H9 (cell line): ENCODE measurements around the gene ITCH. TPM values are rescaled to one million over a fixed set of nuclear protein-coding genes. Genes with fewer than 3 reads are reported as not detected.

Source experiments
- DNase-seq: peaks from one replicate; pipeline ENCODE4 v3.0.0-alpha.2; 2017
- H2AFZ ChIP-seq: one replicate; pipeline ENCODE4 v1.6.1; 2013; ENCODE audit warnings: mild to moderate bottlenecking, low read length, control low read depth, moderate library complexity
- H2AK5ac ChIP-seq: 2 replicates; pipeline ENCODE4 v1.6.1; 2013; ENCODE audit warnings: low read length, control low read depth, mixed read lengths; ENCODE audit not compliant: insufficient read length
- H2BK120ac ChIP-seq: one replicate; pipeline ENCODE4 v1.6.1; 2013; ENCODE audit warnings: low read depth, mild to moderate bottlenecking, low read length, control low read depth, inconsistent platforms; ENCODE audit not compliant: poor library complexity, severe bottlenecking
- H2BK12ac ChIP-seq: 2 replicates; pipeline ENCODE4 v1.6.1; 2013; ENCODE audit warnings: low read length, control low read depth, mixed read lengths, low read depth; ENCODE audit not compliant: insufficient read length
- H2BK15ac ChIP-seq: 2 replicates; pipeline ENCODE4 v1.6.1; 2013; ENCODE audit warnings: low read depth, low read length, control low read depth
- H2BK20ac ChIP-seq: one replicate; pipeline ENCODE4 v1.6.1; 2013; ENCODE audit warnings: low read depth, mild to moderate bottlenecking, low read length, control low read depth, inconsistent platforms; ENCODE audit not compliant: poor library complexity, severe bottlenecking
- H2BK5ac ChIP-seq: 2 replicates; pipeline ENCODE4 v1.6.1; 2013; ENCODE audit warnings: low read length, control low read depth, mixed read lengths; ENCODE audit not compliant: insufficient read length
- H3K14ac ChIP-seq: 2 replicates; pipeline ENCODE4 v1.6.1; 2013; ENCODE audit warnings: low read length, control low read depth; ENCODE audit not compliant: insufficient read depth
- H3K18ac ChIP-seq: 2 replicates; pipeline ENCODE4 v1.6.1; 2013; ENCODE audit warnings: low read depth, mild to moderate bottlenecking, mixed read lengths, low read length, control low read depth; ENCODE audit not compliant: insufficient read length
- H3K23ac ChIP-seq: 2 replicates; pipeline ENCODE4 v1.6.1; 2013; ENCODE audit warnings: low read length, control low read depth, mixed read lengths, low read depth; ENCODE audit not compliant: insufficient read length
- H3K23me2 ChIP-seq: 2 replicates; pipeline ENCODE4 v1.6.1; 2013; ENCODE audit warnings: low read depth, mild to moderate bottlenecking, mixed read lengths, low read length, control low read depth; ENCODE audit not compliant: insufficient read length, poor library complexity, severe bottlenecking
- H3K27ac ChIP-seq: 2 replicates; pipeline ENCODE4 v1.5.1; 2013; ENCODE audit warnings: low read length, control low read depth, mixed read lengths, low read depth; ENCODE audit not compliant: insufficient read length
- H3K27me3 ChIP-seq: 2 replicates; pipeline ENCODE4 v1.6.1; 2013; ENCODE audit warnings: low read length, control low read depth, inconsistent platforms; ENCODE audit not compliant: insufficient read depth
- H3K4ac ChIP-seq: 2 replicates; pipeline ENCODE4 v1.6.1; 2013; ENCODE audit warnings: low read depth, mild to moderate bottlenecking, control low read depth, inconsistent platforms, low read length, moderate library complexity
- H3K4me1 ChIP-seq: 2 replicates; pipeline ENCODE4 v1.6.1; 2013; ENCODE audit warnings: low read length, control low read depth, inconsistent platforms; ENCODE audit not compliant: insufficient read depth
- H3K4me2 ChIP-seq: 2 replicates; pipeline ENCODE4 v1.6.1; 2013; ENCODE audit warnings: low read length, control low read depth, mixed read lengths; ENCODE audit not compliant: insufficient read length, insufficient read depth
- H3K56ac ChIP-seq: 2 replicates; pipeline ENCODE4 v1.6.1; 2013; ENCODE audit warnings: low read depth, mild to moderate bottlenecking, mixed read lengths, low read length, control low read depth; ENCODE audit not compliant: insufficient read length
- H3K79me1 ChIP-seq: 2 replicates; pipeline ENCODE4 v1.6.1; 2013; ENCODE audit warnings: low read depth, mild to moderate bottlenecking, moderate library complexity, low read length, control low read depth, inconsistent platforms; ENCODE audit not compliant: insufficient read depth, poor library complexity, severe bottlenecking
- H3K79me2 ChIP-seq: 2 replicates; pipeline ENCODE4 v1.6.1; 2013; ENCODE audit warnings: low read length, control low read depth, inconsistent platforms; ENCODE audit not compliant: insufficient read depth
- H3K9ac ChIP-seq: 2 replicates; pipeline ENCODE4 v1.6.1; 2013; ENCODE audit warnings: low read length, control low read depth, mixed read lengths; ENCODE audit not compliant: insufficient read length; ENCODE audit errors: extremely low read depth
- H3K9me3 ChIP-seq: one replicate; pipeline ENCODE4 v1.6.1; 2013; ENCODE audit warnings: low read depth, low read length, inconsistent platforms; ENCODE audit not compliant: control insufficient read depth
- H3T11ph ChIP-seq: one replicate; pipeline ENCODE4 v1.6.1; 2013; ENCODE audit warnings: mild to moderate bottlenecking, low read length, control low read depth, inconsistent platforms
- H4K20me1 ChIP-seq: one replicate; pipeline ENCODE4 v1.6.1; 2013; ENCODE audit not compliant: control insufficient read depth, insufficient read length, insufficient read depth
- H4K5ac ChIP-seq: 2 replicates; pipeline ENCODE4 v1.6.1; 2013; ENCODE audit warnings: low read depth, mild to moderate bottlenecking, mixed read lengths, low read length, control low read depth; ENCODE audit not compliant: insufficient read length
- H4K8ac ChIP-seq: replicated peaks from 2 replicates; pipeline ENCODE4 v1.6.1; 2013; ENCODE audit warnings: low read length, control low read depth, mixed read lengths, low read depth; ENCODE audit not compliant: insufficient read length
- H4K91ac ChIP-seq: 2 replicates; pipeline ENCODE4 v1.6.1; 2013; ENCODE audit warnings: low read depth, mild to moderate bottlenecking, moderate library complexity, mixed read lengths, low read length, control low read depth; ENCODE audit not compliant: insufficient read length
- H3K27ac Mint-ChIP-seq, 3 experiments: 2 replicates in 2 of 3; 3 replicates in 1 of 3; pipeline ENCODE4 v1.8.0; 2020 to 2021; ENCODE audit warnings: mixed read lengths in 3 of 3, mild to moderate bottlenecking in 1 of 3, moderate library complexity in 1 of 3
- H3K27me3 Mint-ChIP-seq: 2 replicates; pipeline ENCODE4 v1.8.0; 2021; ENCODE audit warnings: low read depth, mild to moderate bottlenecking, moderate library complexity, mixed read lengths
- H3K36me3 Mint-ChIP-seq, 3 experiments: 2 replicates in 2 of 3; 3 replicates in 1 of 3; pipeline ENCODE4 v1.8.0; 2020 to 2021; ENCODE audit warnings: low read depth in 3 of 3, mixed read lengths in 3 of 3; ENCODE audit not compliant: insufficient read depth in 1 of 3
- H3K4me1 Mint-ChIP-seq, 2 experiments: 2 replicates each; pipeline ENCODE4 v1.8.0; 2020; ENCODE audit warnings: mixed read lengths in 2 of 2
- H3K4me3 Mint-ChIP-seq, 2 experiments: 2 replicates in 1 of 2; 3 replicates in 1 of 2; pipeline ENCODE4 v1.8.0; 2020 to 2021; ENCODE audit warnings: mild to moderate bottlenecking in 2 of 2, mixed read lengths in 2 of 2, moderate library complexity in 1 of 2
- H3K9me3 Mint-ChIP-seq, 2 experiments: 2 replicates in 1 of 2; 3 replicates in 1 of 2; pipeline ENCODE4 v1.8.0; 2020; ENCODE audit warnings: mild to moderate bottlenecking in 2 of 2, mixed read lengths in 2 of 2, moderate library complexity in 1 of 2
- WGBS: extraction: QIAGEN DNeasy Blood & Tissue Kit; methylation state at CpG from one replicate; pipeline ENCODE4 v1.1.7; 2013; ENCODE audit warnings: missing lambda C conversion rate, low lambda C conversion rate, mixed read lengths; ENCODE audit not compliant: insufficient read length; ENCODE audit errors: extremely low coverage; 5-methylcytosine and 5-hydroxymethylcytosine counted together
- total RNA-seq: library from RNA; stranded (reverse); gene quantifications from 2 replicates; pipeline ENCODE4 v1.2.1, GENCODE V29; 2021
- TF ChIP-seq, protein P1 (sequence below): fragments of 200-600 bp; sonication (generic); conservative IDR thresholded peaks from 3 replicates; pipeline ENCODE4 v1.8.0; 2021; ENCODE audit warnings: antibody characterized with exemption, mild to moderate bottlenecking

The ITCH gene
- total RNA-seq, 1 experiment from 2014 or later, result 55.9 TPM

DNA sequence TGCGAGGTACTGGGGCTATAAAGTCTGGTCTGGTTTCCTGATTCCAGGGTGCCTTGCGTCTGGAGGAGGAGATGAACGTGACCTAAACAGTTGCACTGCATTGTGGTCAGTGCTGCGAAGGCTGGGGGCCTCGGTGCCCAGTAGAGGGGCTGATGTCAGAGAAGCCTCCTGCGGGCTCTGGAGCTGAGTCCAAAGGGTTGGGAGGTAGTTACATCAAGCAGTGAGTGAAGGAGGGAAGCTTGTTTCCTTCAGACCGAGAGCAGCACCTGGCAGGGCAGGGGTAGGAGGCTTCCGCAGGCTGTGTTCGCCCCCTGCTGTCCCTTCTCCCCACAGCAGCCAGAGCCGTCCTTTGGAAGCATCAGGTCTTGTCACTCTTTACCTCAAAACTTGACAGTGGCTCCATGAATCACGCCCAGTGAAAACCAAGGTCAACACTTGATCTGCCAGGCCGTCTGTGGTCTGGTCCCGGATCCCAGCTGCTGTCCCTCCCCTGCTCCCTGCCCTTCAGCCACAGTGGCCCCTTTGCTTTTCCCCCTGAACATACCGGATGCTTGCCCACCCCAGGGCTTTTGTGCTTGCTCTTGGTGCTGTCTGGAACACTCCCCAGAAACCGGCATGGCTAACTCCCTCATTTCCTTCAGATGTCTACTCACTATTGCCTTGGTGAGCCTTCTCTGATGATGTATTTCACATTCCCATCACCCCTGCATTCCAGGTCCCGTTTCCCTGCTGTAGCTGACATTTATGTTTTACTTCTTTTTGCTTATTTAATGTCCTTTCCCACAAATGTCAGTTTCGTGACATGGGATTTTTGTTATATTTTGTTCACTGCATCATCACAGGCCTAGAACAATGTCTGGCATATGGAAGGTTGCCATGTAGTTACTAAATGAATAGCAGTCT, 160.1 kb downstream of the ITCH start:
- Mint-ChIP-seq H3K9me3 (no peaks in the 10 kb centered on the region), H3K36me3 (peaks cover 6 to 63% (median 29%) of the 10 kb centered on the region in 3 experiments; a peak in 6 of 7 replicates), H3K27me3 (no peaks in the 10 kb centered on the region), H3K4me3 (peak overlapping the region in 1 of 2 experiments; percentile 20; a peak in 1 of 5 replicates), H3K4me1 (peaks cover 9 to 18% of the 10 kb centered on the region in 2 experiments), H3K27ac (peak overlapping the region in 2 of 3 experiments; percentile 87 to 93; a peak in 6 of 7 replicates)
- Histone ChIP-seq H3T11ph (no peak overlapping the region), H2BK120ac (no peak overlapping the region), H3K4ac (no peak overlapping the region), H3K23ac (no peak overlapping the region), H3K27ac (no peak overlapping the region), H4K8ac (no peak overlapping the region), H3K18ac (no peak overlapping the region), H2BK20ac (no peak overlapping the region), H4K20me1 (no peaks in the 10 kb centered on the region), H3K27me3 (no peaks in the 10 kb centered on the region), H4K91ac (no peak overlapping the region), H2AK5ac (no peak overlapping the region), H3K23me2 (no peaks in the 10 kb centered on the region), H3K9me3 (no peaks in the 10 kb centered on the region), H3K14ac (no peak overlapping the region), H3K4me1 (no peaks in the 10 kb centered on the region), H3K79me2 (peaks cover 6% of the 10 kb centered on the region; the same call in 1 of the 2 replicates), H2AFZ (no peak overlapping the region), H3K4me2 (no peak overlapping the region), H3K79me1 (no peaks in the 10 kb centered on the region), H2BK5ac (no peak overlapping the region), H3K56ac (no peak overlapping the region), H4K5ac (no peak overlapping the region), H2BK12ac (no peak overlapping the region), H3K9ac (no peak overlapping the region), H2BK15ac (no peak overlapping the region)
- TF ChIP-seq, protein P1, sequence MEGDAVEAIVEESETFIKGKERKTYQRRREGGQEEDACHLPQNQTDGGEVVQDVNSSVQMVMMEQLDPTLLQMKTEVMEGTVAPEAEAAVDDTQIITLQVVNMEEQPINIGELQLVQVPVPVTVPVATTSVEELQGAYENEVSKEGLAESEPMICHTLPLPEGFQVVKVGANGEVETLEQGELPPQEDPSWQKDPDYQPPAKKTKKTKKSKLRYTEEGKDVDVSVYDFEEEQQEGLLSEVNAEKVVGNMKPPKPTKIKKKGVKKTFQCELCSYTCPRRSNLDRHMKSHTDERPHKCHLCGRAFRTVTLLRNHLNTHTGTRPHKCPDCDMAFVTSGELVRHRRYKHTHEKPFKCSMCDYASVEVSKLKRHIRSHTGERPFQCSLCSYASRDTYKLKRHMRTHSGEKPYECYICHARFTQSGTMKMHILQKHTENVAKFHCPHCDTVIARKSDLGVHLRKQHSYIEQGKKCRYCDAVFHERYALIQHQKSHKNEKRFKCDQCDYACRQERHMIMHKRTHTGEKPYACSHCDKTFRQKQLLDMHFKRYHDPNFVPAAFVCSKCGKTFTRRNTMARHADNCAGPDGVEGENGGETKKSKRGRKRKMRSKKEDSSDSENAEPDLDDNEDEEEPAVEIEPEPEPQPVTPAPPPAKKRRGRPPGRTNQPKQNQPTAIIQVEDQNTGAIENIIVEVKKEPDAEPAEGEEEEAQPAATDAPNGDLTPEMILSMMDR, result peak; percentile 88
- WGBS, result no CpG with 5 or more reads among the region's 17 CpGs
- DNase-seq, result peak; percentile 84
